Measurements from ENCODE around the gene SARDH.

- no peak for TF ChIP-seq TRIM22 (IDR thresholded peaks at IDR 0.05)
- no peak for TF ChIP-seq ZBTB2 (CRISPR knock-in tag; IDR thresholded peaks at IDR 0.05; ENCODE audit: low read depth)
- TF ChIP-seq, protein P1, sequence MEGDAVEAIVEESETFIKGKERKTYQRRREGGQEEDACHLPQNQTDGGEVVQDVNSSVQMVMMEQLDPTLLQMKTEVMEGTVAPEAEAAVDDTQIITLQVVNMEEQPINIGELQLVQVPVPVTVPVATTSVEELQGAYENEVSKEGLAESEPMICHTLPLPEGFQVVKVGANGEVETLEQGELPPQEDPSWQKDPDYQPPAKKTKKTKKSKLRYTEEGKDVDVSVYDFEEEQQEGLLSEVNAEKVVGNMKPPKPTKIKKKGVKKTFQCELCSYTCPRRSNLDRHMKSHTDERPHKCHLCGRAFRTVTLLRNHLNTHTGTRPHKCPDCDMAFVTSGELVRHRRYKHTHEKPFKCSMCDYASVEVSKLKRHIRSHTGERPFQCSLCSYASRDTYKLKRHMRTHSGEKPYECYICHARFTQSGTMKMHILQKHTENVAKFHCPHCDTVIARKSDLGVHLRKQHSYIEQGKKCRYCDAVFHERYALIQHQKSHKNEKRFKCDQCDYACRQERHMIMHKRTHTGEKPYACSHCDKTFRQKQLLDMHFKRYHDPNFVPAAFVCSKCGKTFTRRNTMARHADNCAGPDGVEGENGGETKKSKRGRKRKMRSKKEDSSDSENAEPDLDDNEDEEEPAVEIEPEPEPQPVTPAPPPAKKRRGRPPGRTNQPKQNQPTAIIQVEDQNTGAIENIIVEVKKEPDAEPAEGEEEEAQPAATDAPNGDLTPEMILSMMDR (CRISPR knock-in tag; IDR thresholded peaks at IDR 0.05), result no peak
- no peak for TF ChIP-seq HCFC1 (IDR thresholded peaks at IDR 0.05; ENCODE audit: low read depth, low read length)
- TF ChIP-seq MAX (IDR thresholded peaks at IDR 0.05), result no peak
- TF ChIP-seq, protein P2, sequence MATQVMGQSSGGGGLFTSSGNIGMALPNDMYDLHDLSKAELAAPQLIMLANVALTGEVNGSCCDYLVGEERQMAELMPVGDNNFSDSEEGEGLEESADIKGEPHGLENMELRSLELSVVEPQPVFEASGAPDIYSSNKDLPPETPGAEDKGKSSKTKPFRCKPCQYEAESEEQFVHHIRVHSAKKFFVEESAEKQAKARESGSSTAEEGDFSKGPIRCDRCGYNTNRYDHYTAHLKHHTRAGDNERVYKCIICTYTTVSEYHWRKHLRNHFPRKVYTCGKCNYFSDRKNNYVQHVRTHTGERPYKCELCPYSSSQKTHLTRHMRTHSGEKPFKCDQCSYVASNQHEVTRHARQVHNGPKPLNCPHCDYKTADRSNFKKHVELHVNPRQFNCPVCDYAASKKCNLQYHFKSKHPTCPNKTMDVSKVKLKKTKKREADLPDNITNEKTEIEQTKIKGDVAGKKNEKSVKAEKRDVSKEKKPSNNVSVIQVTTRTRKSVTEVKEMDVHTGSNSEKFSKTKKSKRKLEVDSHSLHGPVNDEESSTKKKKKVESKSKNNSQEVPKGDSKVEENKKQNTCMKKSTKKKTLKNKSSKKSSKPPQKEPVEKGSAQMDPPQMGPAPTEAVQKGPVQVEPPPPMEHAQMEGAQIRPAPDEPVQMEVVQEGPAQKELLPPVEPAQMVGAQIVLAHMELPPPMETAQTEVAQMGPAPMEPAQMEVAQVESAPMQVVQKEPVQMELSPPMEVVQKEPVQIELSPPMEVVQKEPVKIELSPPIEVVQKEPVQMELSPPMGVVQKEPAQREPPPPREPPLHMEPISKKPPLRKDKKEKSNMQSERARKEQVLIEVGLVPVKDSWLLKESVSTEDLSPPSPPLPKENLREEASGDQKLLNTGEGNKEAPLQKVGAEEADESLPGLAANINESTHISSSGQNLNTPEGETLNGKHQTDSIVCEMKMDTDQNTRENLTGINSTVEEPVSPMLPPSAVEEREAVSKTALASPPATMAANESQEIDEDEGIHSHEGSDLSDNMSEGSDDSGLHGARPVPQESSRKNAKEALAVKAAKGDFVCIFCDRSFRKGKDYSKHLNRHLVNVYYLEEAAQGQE (IDR thresholded peaks at IDR 0.05; ENCODE audit: borderline replicate concordance in 1 of 2, low read depth in 1 of 2, low read length in 2 of 2), result no peak
- no peak for TF ChIP-seq BHLHE40 (IDR thresholded peaks at IDR 0.05; ENCODE audit: low read length)
Measured at GRCh38 chr9:133711428-133712220, 26.5 kb downstream of the SARDH start.
